ENCODE measurements around the gene VSTM2B.

The VSTM2B gene

GRCh38 chr19:29533578-29534544 lies 8.1 kb downstream of the VSTM2B start:
- no CpG with 5 or more reads among the region's 15 CpGs for WGBS, 2 donors (ENCODE audit: extremely low coverage in 2 of 2, insufficient read length in 2 of 2, insufficient replicate concordance in 1 of 2)
- H2AFZ ChIP-seq (ENCODE audit: low read length) = no peak overlapping the region
- H4K91ac ChIP-seq (ENCODE audit: low read depth, low read length, poor library complexity) = no peak overlapping the region
- peak overlapping the region; percentile 62 for H3K23ac ChIP-seq (ENCODE audit: low read depth, low read length, poor library complexity)
- no peak overlapping the region for H3K27ac ChIP-seq (replicated peaks; ENCODE audit: low read length)
- no peaks in the 10 kb centered on the region for H3K36me3 ChIP-seq (replicated peaks in 1 of 2; ENCODE audit: control insufficient read depth in 2 of 2, insufficient read depth in 2 of 2, low read length in 2 of 2)
- no peak overlapping the region for H2BK5ac ChIP-seq (ENCODE audit: low read length)
- H4K8ac ChIP-seq (ENCODE audit: low read depth, low read length) = no peak overlapping the region
- H2BK12ac ChIP-seq (ENCODE audit: low read length) = no peak overlapping the region
- peaks cover 0 to 6% of the 10 kb centered on the region in 2 donors for H3K9me3 ChIP-seq (replicated peaks in 1 of 2; ENCODE audit: control insufficient read depth in 2 of 2, insufficient read depth in 1 of 2, low read depth in 1 of 2, low read length in 2 of 2)
- H3K4me3 ChIP-seq (ENCODE audit: low read length in 2 of 2) = no peak overlapping the region
- no peak for DNase-seq (ENCODE audit: low spot score)
- H3K79me1 ChIP-seq (ENCODE audit: low read depth, low read length) = peaks cover 2% of the 10 kb centered on the region
- peak overlapping the region; percentile 31 for H3K14ac ChIP-seq (ENCODE audit: low read length)
- H2BK120ac ChIP-seq (ENCODE audit: low read depth, low read length) = no peak overlapping the region
- H2AK5ac ChIP-seq (ENCODE audit: low read depth, low read length) = peak overlapping the region; percentile 66
- no peak overlapping the region for H3K18ac ChIP-seq (ENCODE audit: low read length)
- H3K27me3 ChIP-seq (ENCODE audit: control insufficient read depth in 3 of 3, insufficient read depth in 3 of 3, low read depth in 1 of 3, low read length in 3 of 3) = peaks cover 12 to 64% (median 25%) of the 10 kb centered on the region in 3 experiments
- peaks cover 0 to 14% of the 10 kb centered on the region in 2 donors for H3K4me1 ChIP-seq (ENCODE audit: control insufficient read depth in 2 of 2, insufficient read depth in 1 of 2, low read depth in 1 of 2, low read length in 2 of 2)
- no peak overlapping the region for H3K4me2 ChIP-seq (ENCODE audit: insufficient read depth, low read length, poor library complexity, severe bottlenecking)
- no peak overlapping the region for H2BK15ac ChIP-seq (ENCODE audit: low read length)
- no peak overlapping the region for H3K9ac ChIP-seq (ENCODE audit: low read depth, low read length, poor library complexity)
- peak overlapping the region; percentile 32 for H3K4ac ChIP-seq (ENCODE audit: low read length)

DNA sequence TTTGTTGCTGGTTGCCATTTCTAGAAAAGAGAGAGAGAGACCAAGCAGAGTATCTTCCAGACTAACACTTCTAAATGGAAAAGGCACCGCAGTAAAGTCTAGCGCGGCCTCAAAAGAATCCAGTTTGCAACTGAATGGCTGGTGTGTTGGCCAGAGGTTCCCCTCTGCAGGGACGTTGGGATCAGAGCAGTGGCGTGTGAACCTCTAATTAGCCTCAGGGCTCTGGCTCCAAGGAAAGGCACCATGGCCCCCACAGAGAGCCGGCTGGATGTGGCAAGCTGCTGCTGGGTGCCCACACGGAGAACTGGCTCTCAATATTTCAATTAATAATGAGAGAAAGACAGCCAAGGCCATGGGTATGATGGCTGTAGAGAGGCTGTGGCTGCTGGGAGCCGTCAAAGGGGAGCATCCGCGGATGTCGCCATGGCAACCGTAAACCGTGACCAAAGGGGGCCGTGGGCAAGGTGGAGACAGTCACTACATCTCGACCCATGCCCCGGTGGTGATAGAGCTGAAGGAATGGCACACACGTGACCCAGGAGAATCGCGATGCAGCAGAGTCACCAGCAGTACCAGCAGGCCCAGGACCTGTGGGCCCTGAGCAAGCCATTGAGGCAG lies 9.5 kb downstream of the VSTM2B start:
- WGBS, 2 donors (ENCODE audit: extremely low coverage in 2 of 2, insufficient read length in 2 of 2, insufficient replicate concordance in 1 of 2) = no CpG with 5 or more reads among the region's 19 CpGs
- Histone ChIP-seq H3K36me3 (replicated peaks in 1 of 2; ENCODE audit: control insufficient read depth in 2 of 2, insufficient read depth in 2 of 2, low read length in 2 of 2) (no peaks in the 10 kb centered on the region), H3K4me3 (ENCODE audit: low read length in 2 of 2) (peak overlapping the region in 1 of 2 donors; percentile 16), H3K27ac (replicated peaks; ENCODE audit: low read length) (no peak overlapping the region), H2AK5ac (ENCODE audit: low read depth, low read length) (peak overlapping the region; percentile 29), H4K91ac (ENCODE audit: low read depth, low read length, poor library complexity) (no peak overlapping the region), H3K4me2 (ENCODE audit: insufficient read depth, low read length, poor library complexity, severe bottlenecking) (no peak overlapping the region), H3K4ac (ENCODE audit: low read length) (no peak overlapping the region), H4K8ac (ENCODE audit: low read depth, low read length) (no peak overlapping the region), H3K9me3 (replicated peaks in 1 of 2; ENCODE audit: control insufficient read depth in 2 of 2, insufficient read depth in 1 of 2, low read depth in 1 of 2, low read length in 2 of 2) (no peaks in the 10 kb centered on the region), H3K14ac (ENCODE audit: low read length) (no peak overlapping the region), H3K9ac (ENCODE audit: low read depth, low read length, poor library complexity) (no peak overlapping the region), H3K18ac (ENCODE audit: low read length) (no peak overlapping the region), H2BK15ac (ENCODE audit: low read length) (no peak overlapping the region), H3K4me1 (ENCODE audit: control insufficient read depth in 2 of 2, insufficient read depth in 1 of 2, low read depth in 1 of 2, low read length in 2 of 2) (peaks cover 0 to 8% of the 10 kb centered on the region in 2 donors), H2BK12ac (ENCODE audit: low read length) (no peak overlapping the region), H2BK5ac (ENCODE audit: low read length) (no peak overlapping the region), H2BK120ac (ENCODE audit: low read depth, low read length) (no peak overlapping the region), H2AFZ (ENCODE audit: low read length) (no peak overlapping the region), H3K23ac (ENCODE audit: low read depth, low read length, poor library complexity) (no peak overlapping the region), H3K27me3 (ENCODE audit: control insufficient read depth in 3 of 3, insufficient read depth in 3 of 3, low read depth in 1 of 3, low read length in 3 of 3) (peaks cover 0 to 49% (median 11%) of the 10 kb centered on the region in 3 experiments), H3K79me1 (ENCODE audit: low read depth, low read length) (peaks cover 2% of the 10 kb centered on the region)
- DNase-seq (ENCODE audit: low spot score) = no peak

DNA sequence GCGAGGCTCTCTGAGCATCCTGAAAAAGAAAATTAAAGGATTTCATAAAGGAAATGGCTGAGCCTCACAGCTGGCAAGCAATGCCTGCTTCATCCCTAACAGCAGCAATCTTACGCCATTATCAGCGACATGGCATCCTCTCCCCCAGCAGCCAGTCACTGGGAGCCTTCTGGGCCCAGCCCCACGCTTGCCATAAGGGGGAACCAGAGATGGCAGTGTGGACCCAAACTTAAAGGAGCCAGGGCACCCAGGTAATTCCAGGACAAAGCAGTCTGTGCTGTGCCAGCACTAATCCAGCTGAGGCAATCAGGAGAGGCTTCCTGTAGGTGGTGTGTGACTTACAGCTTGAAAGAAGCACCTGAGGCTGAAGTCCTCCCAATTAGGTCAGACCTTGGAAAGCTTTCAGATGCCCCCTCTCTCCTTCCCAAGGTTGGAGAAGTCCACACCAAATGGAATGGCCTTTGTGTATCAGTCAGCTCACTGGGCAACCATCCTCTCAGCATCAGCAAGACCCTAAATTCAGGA lies 10.3 kb downstream of the VSTM2B start:
- no peaks in the 10 kb centered on the region for H3K36me3 ChIP-seq (replicated peaks in 1 of 2; ENCODE audit: control insufficient read depth in 2 of 2, insufficient read depth in 2 of 2, low read length in 2 of 2)
- no peak overlapping the region for H2BK12ac ChIP-seq (ENCODE audit: low read length)
- H3K4me3 ChIP-seq (ENCODE audit: low read length in 2 of 2) = no peak overlapping the region
- H2BK120ac ChIP-seq (ENCODE audit: low read depth, low read length) = no peak overlapping the region
- peaks cover 0 to 4% of the 10 kb centered on the region in 2 donors for H3K4me1 ChIP-seq (ENCODE audit: control insufficient read depth in 2 of 2, insufficient read depth in 1 of 2, low read depth in 1 of 2, low read length in 2 of 2)
- H2AFZ ChIP-seq (ENCODE audit: low read length) = no peak overlapping the region
- H3K79me1 ChIP-seq (ENCODE audit: low read depth, low read length) = peaks cover 2% of the 10 kb centered on the region
- no peak overlapping the region for H3K27ac ChIP-seq (replicated peaks; ENCODE audit: low read length)
- no peak overlapping the region for H3K18ac ChIP-seq (ENCODE audit: low read length)
- DNase-seq (ENCODE audit: low spot score) = no peak
- no peak overlapping the region for H2BK5ac ChIP-seq (ENCODE audit: low read length)
- H3K4me2 ChIP-seq (ENCODE audit: insufficient read depth, low read length, poor library complexity, severe bottlenecking) = no peak overlapping the region
- no CpG with 5 or more reads among the region's 4 CpGs for WGBS, 2 donors (ENCODE audit: extremely low coverage in 2 of 2, insufficient read length in 2 of 2, insufficient replicate concordance in 1 of 2)
- no peak overlapping the region for H2AK5ac ChIP-seq (ENCODE audit: low read depth, low read length)
- H3K27me3 ChIP-seq (ENCODE audit: control insufficient read depth in 3 of 3, insufficient read depth in 3 of 3, low read depth in 1 of 3, low read length in 3 of 3) = peaks cover 0 to 43% (median 5%) of the 10 kb centered on the region in 3 experiments
- no peak overlapping the region for H3K14ac ChIP-seq (ENCODE audit: low read length)
- no peaks in the 10 kb centered on the region for H3K9me3 ChIP-seq (replicated peaks in 1 of 2; ENCODE audit: control insufficient read depth in 2 of 2, insufficient read depth in 1 of 2, low read depth in 1 of 2, low read length in 2 of 2)
- H3K23ac ChIP-seq (ENCODE audit: low read depth, low read length, poor library complexity) = peak overlapping the region; percentile 20
- H2BK15ac ChIP-seq (ENCODE audit: low read length) = no peak overlapping the region
- H3K9ac ChIP-seq (ENCODE audit: low read depth, low read length, poor library complexity) = no peak overlapping the region
- no peak overlapping the region for H3K4ac ChIP-seq (ENCODE audit: low read length)
- no peak overlapping the region for H4K91ac ChIP-seq (ENCODE audit: low read depth, low read length, poor library complexity)
- H4K8ac ChIP-seq (ENCODE audit: low read depth, low read length) = no peak overlapping the region

GRCh38 chr19:29537181-29537580 lies 11.4 kb downstream of the VSTM2B start:
- H3K4me1 ChIP-seq (ENCODE audit: control insufficient read depth in 2 of 2, insufficient read depth in 1 of 2, low read depth in 1 of 2, low read length in 2 of 2) = peaks cover 0 to 4% of the 10 kb centered on the region in 2 donors
- no peak overlapping the region for H3K23ac ChIP-seq (ENCODE audit: low read depth, low read length, poor library complexity)
- H3K4ac ChIP-seq (ENCODE audit: low read length) = no peak overlapping the region
- H3K9me3 ChIP-seq (replicated peaks in 1 of 2; ENCODE audit: control insufficient read depth in 2 of 2, insufficient read depth in 1 of 2, low read depth in 1 of 2, low read length in 2 of 2) = no peaks in the 10 kb centered on the region
- peaks cover 0 to 32% (median 0%) of the 10 kb centered on the region in 3 experiments for H3K27me3 ChIP-seq (ENCODE audit: control insufficient read depth in 3 of 3, insufficient read depth in 3 of 3, low read depth in 1 of 3, low read length in 3 of 3)
- H3K4me2 ChIP-seq (ENCODE audit: insufficient read depth, low read length, poor library complexity, severe bottlenecking) = no peak overlapping the region
- no peak overlapping the region for H2BK12ac ChIP-seq (ENCODE audit: low read length)
- no peak overlapping the region for H2AFZ ChIP-seq (ENCODE audit: low read length)
- no peak overlapping the region for H3K18ac ChIP-seq (ENCODE audit: low read length)
- H2BK5ac ChIP-seq (ENCODE audit: low read length) = no peak overlapping the region
- no peak overlapping the region for H3K4me3 ChIP-seq (ENCODE audit: low read length in 2 of 2)
- no CpG with 5 or more reads among the region's 7 CpGs for WGBS, 2 donors (ENCODE audit: extremely low coverage in 2 of 2, insufficient read length in 2 of 2, insufficient replicate concordance in 1 of 2)
- H3K36me3 ChIP-seq (replicated peaks in 1 of 2; ENCODE audit: control insufficient read depth in 2 of 2, insufficient read depth in 2 of 2, low read length in 2 of 2) = no peaks in the 10 kb centered on the region
- H2AK5ac ChIP-seq (ENCODE audit: low read depth, low read length) = peak overlapping the region; percentile 44
- H4K8ac ChIP-seq (ENCODE audit: low read depth, low read length) = no peak overlapping the region
- H3K9ac ChIP-seq (ENCODE audit: low read depth, low read length, poor library complexity) = no peak overlapping the region
- no peak overlapping the region for H2BK15ac ChIP-seq (ENCODE audit: low read length)
- no peak overlapping the region for H4K91ac ChIP-seq (ENCODE audit: low read depth, low read length, poor library complexity)
- H3K27ac ChIP-seq (replicated peaks; ENCODE audit: low read length) = no peak overlapping the region
- H2BK120ac ChIP-seq (ENCODE audit: low read depth, low read length) = no peak overlapping the region
- H3K14ac ChIP-seq (ENCODE audit: low read length) = no peak overlapping the region
- DNase-seq (ENCODE audit: low spot score) = no peak
- H3K79me1 ChIP-seq (ENCODE audit: low read depth, low read length) = peaks cover 2% of the 10 kb centered on the region

Data from neuronal stem cell (in vitro differentiated cells).